GM12873 (cell line): ENCODE data around the gene IMMP2L.

Experiments
- TF ChIP-seq, protein P1 (sequence below): IDR thresholded peaks from 2 replicates; pipeline ENCODE4 v1.5.1; 2012; ENCODE audit warnings: low read depth, mild to moderate bottlenecking, moderate library complexity, low read length, control low read depth; ENCODE audit not compliant: insufficient read depth; ENCODE audit errors: missing control alignments

Gene IMMP2L

DNA sequence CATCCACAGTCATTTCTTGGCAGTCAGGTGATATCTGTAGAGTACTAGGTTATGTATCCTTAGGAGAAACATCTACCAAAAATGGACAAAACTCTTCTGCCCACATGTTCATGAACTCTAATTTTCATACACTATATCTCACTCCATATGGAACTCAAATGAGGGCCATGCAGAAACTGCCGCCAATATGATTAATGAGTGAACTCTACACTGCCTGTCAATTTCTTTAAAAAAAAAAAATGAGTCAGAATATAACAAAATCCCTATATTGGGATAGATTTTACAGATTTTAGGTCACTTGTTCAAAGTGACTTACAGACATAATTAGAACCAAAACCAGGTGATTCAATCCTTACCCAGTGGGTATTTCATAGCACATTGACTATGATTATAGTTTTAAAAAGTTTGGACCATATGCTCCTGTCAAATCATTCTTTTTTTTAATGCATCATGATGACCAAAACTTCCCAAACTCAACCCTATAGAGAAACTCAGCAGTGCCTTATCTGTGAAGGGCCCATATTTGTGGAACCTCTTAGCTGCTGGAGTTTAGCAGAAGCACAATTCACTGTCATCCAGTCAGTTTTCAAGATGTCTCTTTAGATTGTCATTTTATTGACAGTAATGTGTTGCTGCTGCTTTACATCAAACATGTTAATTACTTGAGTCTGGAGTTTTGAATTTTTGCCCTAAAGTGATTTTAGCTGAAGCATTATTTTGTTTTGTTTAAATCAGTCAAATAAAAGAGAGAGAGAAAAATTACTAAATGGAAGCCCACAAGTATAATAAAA, 460.2 kb downstream of the IMMP2L start:
- TF ChIP-seq, protein P1, sequence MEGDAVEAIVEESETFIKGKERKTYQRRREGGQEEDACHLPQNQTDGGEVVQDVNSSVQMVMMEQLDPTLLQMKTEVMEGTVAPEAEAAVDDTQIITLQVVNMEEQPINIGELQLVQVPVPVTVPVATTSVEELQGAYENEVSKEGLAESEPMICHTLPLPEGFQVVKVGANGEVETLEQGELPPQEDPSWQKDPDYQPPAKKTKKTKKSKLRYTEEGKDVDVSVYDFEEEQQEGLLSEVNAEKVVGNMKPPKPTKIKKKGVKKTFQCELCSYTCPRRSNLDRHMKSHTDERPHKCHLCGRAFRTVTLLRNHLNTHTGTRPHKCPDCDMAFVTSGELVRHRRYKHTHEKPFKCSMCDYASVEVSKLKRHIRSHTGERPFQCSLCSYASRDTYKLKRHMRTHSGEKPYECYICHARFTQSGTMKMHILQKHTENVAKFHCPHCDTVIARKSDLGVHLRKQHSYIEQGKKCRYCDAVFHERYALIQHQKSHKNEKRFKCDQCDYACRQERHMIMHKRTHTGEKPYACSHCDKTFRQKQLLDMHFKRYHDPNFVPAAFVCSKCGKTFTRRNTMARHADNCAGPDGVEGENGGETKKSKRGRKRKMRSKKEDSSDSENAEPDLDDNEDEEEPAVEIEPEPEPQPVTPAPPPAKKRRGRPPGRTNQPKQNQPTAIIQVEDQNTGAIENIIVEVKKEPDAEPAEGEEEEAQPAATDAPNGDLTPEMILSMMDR: no peak

- TF ChIP-seq, protein P1: no peak
Observed at GRCh38 chr7:111098926-111099250, 463.4 kb downstream of the IMMP2L start.

GRCh38 chr7:111098011-111098925, 464.0 kb downstream of the IMMP2L start:
- TF ChIP-seq, protein P1: peak; percentile 80

- TF ChIP-seq, protein P1: no peak
Observed at GRCh38 chr7:111096997-111097396, 465.3 kb downstream of the IMMP2L start.

DNA sequence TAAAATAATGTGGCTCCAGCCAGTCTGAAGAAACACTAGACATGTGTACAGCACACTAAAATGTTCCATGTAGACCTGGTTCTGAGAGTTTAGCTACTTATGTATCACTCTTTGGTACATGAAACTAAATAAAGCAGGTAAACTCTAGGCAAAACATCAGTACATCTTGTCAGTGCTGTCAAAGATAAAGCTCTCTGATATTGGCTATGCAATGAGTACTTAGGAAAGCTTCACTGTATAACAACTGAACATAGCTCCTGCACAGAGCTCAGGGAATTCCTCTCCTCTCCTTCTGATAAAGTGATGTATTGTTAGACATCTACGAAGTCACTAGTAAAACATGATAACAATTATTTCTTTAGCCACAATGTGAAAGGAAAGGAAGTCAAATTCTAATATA, 467.9 kb downstream of the IMMP2L start:
- TF ChIP-seq, protein P1: no peak

DNA sequence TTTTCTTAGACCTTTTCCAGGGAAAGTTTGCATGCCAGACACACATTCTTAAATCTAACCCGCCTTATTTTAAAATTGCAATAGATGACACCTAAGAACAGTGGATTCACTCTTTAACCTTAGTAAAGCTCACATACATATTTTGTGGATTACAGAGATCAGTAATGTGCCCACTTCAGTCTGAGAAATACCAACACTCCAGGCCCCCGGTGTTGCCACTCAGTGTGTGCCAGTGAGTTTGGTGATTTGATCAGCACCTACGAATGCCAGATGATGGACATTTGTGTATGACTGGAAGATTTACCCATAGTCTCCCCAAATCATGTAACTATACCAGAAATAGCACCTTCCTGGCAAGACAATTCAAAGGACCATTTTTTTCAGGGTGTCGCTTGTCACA, 468.8 kb downstream of the IMMP2L start:
- TF ChIP-seq, protein P1: no peak
